ENCODE results near the gene ABCA4. TPM values are rescaled to one million over a fixed set of nuclear protein-coding genes. Genes with fewer than 3 reads are reported as not detected.

Gene ABCA4
- total RNA-seq, 1 experiment from 2014 or later: 0.09 TPM

DNA sequence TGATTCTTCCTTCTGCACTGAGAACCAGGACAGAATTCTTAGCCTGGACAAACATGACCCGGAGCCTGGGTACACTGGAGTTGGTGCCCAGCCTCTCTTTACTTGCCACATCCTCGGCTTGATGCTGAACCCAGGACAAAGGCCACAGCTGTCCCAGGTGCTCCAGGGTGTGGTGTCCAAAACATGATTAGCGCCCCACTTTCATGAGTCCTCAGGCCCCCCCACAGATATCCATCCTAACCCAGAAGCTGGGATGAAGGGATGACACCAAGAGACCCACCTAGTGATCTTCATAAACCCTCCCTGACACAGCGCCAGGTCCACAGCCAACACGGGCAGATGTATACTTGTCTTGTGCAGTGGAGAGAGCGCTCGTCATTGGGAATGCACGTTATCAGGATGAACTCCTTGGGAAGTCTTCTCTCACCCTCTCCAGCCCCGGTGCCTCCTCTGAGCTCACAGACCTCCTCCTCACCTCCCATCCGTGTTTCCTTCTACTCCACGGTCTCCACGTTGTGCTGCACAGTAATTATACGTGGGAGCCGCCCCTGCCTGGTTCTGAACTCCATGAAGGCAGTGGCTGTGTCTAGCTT, 3.6 kb downstream of the ABCA4 start:
- no peak for DNase-seq (ENCODE audit: low spot score)
- TF ChIP-seq, protein P1, sequence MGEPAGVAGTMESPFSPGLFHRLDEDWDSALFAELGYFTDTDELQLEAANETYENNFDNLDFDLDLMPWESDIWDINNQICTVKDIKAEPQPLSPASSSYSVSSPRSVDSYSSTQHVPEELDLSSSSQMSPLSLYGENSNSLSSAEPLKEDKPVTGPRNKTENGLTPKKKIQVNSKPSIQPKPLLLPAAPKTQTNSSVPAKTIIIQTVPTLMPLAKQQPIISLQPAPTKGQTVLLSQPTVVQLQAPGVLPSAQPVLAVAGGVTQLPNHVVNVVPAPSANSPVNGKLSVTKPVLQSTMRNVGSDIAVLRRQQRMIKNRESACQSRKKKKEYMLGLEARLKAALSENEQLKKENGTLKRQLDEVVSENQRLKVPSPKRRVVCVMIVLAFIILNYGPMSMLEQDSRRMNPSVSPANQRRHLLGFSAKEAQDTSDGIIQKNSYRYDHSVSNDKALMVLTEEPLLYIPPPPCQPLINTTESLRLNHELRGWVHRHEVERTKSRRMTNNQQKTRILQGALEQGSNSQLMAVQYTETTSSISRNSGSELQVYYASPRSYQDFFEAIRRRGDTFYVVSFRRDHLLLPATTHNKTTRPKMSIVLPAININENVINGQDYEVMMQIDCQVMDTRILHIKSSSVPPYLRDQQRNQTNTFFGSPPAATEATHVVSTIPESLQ (CRISPR knock-in tag; IDR thresholded peaks at IDR 0.05): no peak
- TF ChIP-seq EMX1 (CRISPR knock-in tag; IDR thresholded peaks at IDR 0.05) (no peak), TP53 (CRISPR knock-in tag; IDR thresholded peaks at IDR 0.05) (no peak), NR3C1 (CRISPR knock-in tag; conservative IDR thresholded peaks at IDR 0.05; ENCODE audit: low read depth) (no peak), FOXK1 (CRISPR knock-in tag; IDR thresholded peaks at IDR 0.05) (no peak), HMGA2 (CRISPR knock-in tag; IDR thresholded peaks at IDR 0.05) (no peak), ELF4 (CRISPR knock-in tag; IDR thresholded peaks at IDR 0.05; ENCODE audit: low read depth) (no peak), TEAD1 (CRISPR knock-in tag; IDR thresholded peaks at IDR 0.05) (no peak), CREB1 (CRISPR knock-in tag; IDR thresholded peaks at IDR 0.05) (no peak), GTF2I (CRISPR knock-in tag; conservative IDR thresholded peaks at IDR 0.05) (no peak)
- TF ChIP-seq, protein P2, sequence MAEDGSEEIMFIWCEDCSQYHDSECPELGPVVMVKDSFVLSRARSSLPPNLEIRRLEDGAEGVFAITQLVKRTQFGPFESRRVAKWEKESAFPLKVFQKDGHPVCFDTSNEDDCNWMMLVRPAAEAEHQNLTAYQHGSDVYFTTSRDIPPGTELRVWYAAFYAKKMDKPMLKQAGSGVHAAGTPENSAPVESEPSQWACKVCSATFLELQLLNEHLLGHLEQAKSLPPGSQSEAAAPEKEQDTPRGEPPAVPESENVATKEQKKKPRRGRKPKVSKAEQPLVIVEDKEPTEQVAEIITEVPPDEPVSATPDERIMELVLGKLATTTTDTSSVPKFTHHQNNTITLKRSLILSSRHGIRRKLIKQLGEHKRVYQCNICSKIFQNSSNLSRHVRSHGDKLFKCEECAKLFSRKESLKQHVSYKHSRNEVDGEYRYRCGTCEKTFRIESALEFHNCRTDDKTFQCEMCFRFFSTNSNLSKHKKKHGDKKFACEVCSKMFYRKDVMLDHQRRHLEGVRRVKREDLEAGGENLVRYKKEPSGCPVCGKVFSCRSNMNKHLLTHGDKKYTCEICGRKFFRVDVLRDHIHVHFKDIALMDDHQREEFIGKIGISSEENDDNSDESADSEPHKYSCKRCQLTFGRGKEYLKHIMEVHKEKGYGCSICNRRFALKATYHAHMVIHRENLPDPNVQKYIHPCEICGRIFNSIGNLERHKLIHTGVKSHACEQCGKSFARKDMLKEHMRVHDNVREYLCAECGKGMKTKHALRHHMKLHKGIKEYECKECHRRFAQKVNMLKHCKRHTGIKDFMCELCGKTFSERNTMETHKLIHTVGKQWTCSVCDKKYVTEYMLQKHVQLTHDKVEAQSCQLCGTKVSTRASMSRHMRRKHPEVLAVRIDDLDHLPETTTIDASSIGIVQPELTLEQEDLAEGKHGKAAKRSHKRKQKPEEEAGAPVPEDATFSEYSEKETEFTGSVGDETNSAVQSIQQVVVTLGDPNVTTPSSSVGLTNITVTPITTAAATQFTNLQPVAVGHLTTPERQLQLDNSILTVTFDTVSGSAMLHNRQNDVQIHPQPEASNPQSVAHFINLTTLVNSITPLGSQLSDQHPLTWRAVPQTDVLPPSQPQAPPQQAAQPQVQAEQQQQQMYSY (CRISPR knock-in tag; IDR thresholded peaks at IDR 0.05): no peak
- TF ChIP-seq, protein P3, sequence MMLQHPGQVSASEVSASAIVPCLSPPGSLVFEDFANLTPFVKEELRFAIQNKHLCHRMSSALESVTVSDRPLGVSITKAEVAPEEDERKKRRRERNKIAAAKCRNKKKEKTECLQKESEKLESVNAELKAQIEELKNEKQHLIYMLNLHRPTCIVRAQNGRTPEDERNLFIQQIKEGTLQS (CRISPR knock-in tag; conservative IDR thresholded peaks at IDR 0.05): no peak
- TF ChIP-seq, protein P4, sequence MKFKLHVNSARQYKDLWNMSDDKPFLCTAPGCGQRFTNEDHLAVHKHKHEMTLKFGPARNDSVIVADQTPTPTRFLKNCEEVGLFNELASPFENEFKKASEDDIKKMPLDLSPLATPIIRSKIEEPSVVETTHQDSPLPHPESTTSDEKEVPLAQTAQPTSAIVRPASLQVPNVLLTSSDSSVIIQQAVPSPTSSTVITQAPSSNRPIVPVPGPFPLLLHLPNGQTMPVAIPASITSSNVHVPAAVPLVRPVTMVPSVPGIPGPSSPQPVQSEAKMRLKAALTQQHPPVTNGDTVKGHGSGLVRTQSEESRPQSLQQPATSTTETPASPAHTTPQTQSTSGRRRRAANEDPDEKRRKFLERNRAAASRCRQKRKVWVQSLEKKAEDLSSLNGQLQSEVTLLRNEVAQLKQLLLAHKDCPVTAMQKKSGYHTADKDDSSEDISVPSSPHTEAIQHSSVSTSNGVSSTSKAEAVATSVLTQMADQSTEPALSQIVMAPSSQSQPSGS (CRISPR knock-in tag; IDR thresholded peaks at IDR 0.05; ENCODE audit: borderline replicate concordance, low read depth): no peak
- TF ChIP-seq, protein P5, sequence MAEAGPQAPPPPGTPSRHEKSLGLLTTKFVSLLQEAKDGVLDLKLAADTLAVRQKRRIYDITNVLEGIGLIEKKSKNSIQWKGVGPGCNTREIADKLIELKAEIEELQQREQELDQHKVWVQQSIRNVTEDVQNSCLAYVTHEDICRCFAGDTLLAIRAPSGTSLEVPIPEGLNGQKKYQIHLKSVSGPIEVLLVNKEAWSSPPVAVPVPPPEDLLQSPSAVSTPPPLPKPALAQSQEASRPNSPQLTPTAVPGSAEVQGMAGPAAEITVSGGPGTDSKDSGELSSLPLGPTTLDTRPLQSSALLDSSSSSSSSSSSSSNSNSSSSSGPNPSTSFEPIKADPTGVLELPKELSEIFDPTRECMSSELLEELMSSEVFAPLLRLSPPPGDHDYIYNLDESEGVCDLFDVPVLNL (CRISPR knock-in tag; IDR thresholded peaks at IDR 0.05; ENCODE audit: borderline replicate concordance, low read depth): no peak
- ChIA-PET CTCF (interaction anchor here (1.4 kb wide), 1 partner anchor 120 kb away, joined by 5 read pairs; the partner anchor contains the start of gene ARHGAP29), POLR2A (no interaction called here)
- ATAC-seq: no peak
- Mint-ChIP-seq H3K27ac (no peak overlapping the region), H3K4me3 (no peak overlapping the region), H3K36me3 (no peaks in the 10 kb centered on the region), H3K4me1 (peaks cover 85% of the 10 kb centered on the region), H3K27me3 (ENCODE audit: low read depth) (peaks cover 46% of the 10 kb centered on the region), H3K9me3 (no peaks in the 10 kb centered on the region)

DNA sequence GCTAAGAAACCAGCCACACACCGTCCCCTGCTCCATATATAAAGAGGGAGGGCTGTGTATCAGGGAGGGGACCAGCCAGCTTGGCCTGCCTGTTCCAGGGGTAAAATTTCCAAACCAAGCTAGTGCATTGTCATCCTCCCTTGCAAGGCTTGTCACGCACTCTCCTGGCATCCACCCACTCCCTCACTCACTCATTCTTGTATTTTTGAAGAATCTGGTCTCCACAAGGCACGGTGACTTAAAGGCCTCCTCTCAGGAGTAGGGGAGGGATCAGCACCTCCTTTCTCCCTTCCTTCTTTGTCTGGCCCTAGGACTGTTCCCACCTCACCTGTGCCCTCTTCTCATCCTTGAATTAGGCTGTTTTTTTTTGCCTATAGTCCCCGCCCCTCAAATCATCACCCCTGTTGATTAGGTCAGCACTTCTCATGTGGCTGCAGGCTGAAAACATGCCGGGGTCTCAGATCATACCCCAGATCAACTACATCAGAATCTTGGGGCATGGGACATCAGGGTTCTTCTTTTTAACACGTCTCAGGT, 5.0 kb downstream of the ABCA4 start:
- peaks cover 88% of the 10 kb centered on the region for H3K4me1 Mint-ChIP-seq
- TF ChIP-seq ELF4 (CRISPR knock-in tag; IDR thresholded peaks at IDR 0.05; ENCODE audit: low read depth): no peak
- no peak for TF ChIP-seq FOXP1 (CRISPR knock-in tag; IDR thresholded peaks at IDR 0.05; ENCODE audit: borderline replicate concordance)
- TF ChIP-seq EMX1 (CRISPR knock-in tag; IDR thresholded peaks at IDR 0.05): no peak
- no peak for TF ChIP-seq HMGA2 (CRISPR knock-in tag; IDR thresholded peaks at IDR 0.05)
- no peak for TF ChIP-seq ZBTB21 (CRISPR knock-in tag; IDR thresholded peaks at IDR 0.05; ENCODE audit: borderline replicate concordance)
- TF ChIP-seq ZNF423 (CRISPR knock-in tag; IDR thresholded peaks at IDR 0.05): no peak
- ChIA-PET CTCF (no interaction called here), POLR2A (no interaction called here)
- H3K4me3 Mint-ChIP-seq: no peak overlapping the region
- H3K27ac Mint-ChIP-seq: no peak overlapping the region
- no peak for ATAC-seq
- H3K27me3 Mint-ChIP-seq (ENCODE audit: low read depth): peaks cover 46% of the 10 kb centered on the region
- DNase-seq (ENCODE audit: low spot score): no peak
- H3K9me3 Mint-ChIP-seq: no peaks in the 10 kb centered on the region
- no peaks in the 10 kb centered on the region for H3K36me3 Mint-ChIP-seq

Measured in WTC11 (cell line).